Epithelial cell of proximal tubule (primary cell): ENCODE results near the gene MYO18B. TPM values are rescaled to one million over a fixed set of nuclear protein-coding genes. Genes with fewer than 3 reads are reported as not detected.

Experiments
- DNase-seq: peaks from one replicate; pipeline ENCODE4 v3.0.0-alpha.2; 2011; ENCODE audit warnings: low read depth
- H3K4me3 ChIP-seq: 2 replicates; pipeline ENCODE4 v1.5.1; 2011; ENCODE audit warnings: low read depth, mild to moderate bottlenecking, low read length
- CTCF ChIP-seq: conservative IDR thresholded peaks from 2 replicates; pipeline ENCODE4 v1.5.1; 2012; ENCODE audit warnings: low read depth, mild to moderate bottlenecking, low read length
- total RNA-seq: library from RNA; depleted of rRNA; stranded (reverse); fragments of >200 nt; gene quantifications from 2 replicates; pipeline ENCODE4 v1.2.3, GENCODE V29; 2015

Gene MYO18B
- total RNA-seq, 1 donor from 2014 or later = not detected

- H3K4me3 ChIP-seq = no peak overlapping the region
- DNase-seq = no peak
- TF ChIP-seq CTCF = no peak
These were observed 283.6 kb downstream of the MYO18B start for GRCh38 chr22:26025626-26026025.

GRCh38 chr22:26027341-26027740 lies 285.4 kb downstream of the MYO18B start:
- no peak for DNase-seq
- no peak for TF ChIP-seq CTCF
- no peak overlapping the region for H3K4me3 ChIP-seq

- TF ChIP-seq CTCF = no peak
- no peak overlapping the region for H3K4me3 ChIP-seq
- DNase-seq = no peak
These were observed 289.7 kb downstream of the MYO18B start for GRCh38 chr22:26031641-26032040.

DNA sequence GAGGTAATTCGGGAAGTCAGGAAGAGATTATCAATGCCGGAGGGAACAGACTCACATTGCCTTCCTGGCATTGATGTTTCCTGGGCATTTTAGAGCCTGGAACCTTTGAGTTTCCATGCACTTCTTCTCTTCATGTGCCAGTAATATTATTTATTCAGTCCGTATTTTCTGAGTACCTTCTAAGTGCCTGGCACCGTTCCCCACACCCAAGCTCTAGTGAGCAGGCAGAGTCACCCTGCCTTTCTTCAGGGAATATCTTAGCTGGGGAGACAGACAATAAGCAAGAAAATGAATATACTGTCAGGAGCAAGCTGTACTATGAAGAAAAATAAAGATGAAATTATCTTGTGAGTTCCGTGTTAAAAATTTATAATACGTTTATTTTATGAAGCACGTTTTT lies 291.1 kb downstream of the MYO18B start:
- H3K4me3 ChIP-seq = no peak overlapping the region
- no peak for TF ChIP-seq CTCF
- DNase-seq = no peak

DNA sequence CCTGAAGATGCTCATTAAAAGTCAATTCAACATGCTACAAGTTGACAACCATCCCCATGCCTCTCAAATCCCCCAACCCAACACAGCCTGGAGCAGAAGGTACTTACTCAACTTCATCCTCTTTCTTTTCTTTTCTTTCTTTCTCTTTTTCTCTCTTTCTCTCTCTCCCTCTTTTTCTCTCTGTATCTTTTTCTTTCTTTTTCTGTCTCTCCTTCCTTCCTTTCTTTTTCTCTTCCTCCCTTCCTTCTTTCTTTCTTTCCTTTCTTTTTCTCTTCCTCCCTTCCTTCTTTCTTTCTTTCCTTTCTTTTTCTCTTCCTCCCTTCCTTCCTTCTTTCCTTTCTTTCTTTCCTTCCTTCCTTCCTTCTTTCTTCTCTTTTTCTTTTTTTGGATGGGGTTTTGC lies 291.6 kb downstream of the MYO18B start:
- DNase-seq = no peak
- H3K4me3 ChIP-seq = no peak overlapping the region
- no peak for TF ChIP-seq CTCF

- TF ChIP-seq CTCF = no peak
- no peak for DNase-seq
- no peak overlapping the region for H3K4me3 ChIP-seq
These were observed 293.5 kb downstream of the MYO18B start for GRCh38 chr22:26035523-26035922.

DNA sequence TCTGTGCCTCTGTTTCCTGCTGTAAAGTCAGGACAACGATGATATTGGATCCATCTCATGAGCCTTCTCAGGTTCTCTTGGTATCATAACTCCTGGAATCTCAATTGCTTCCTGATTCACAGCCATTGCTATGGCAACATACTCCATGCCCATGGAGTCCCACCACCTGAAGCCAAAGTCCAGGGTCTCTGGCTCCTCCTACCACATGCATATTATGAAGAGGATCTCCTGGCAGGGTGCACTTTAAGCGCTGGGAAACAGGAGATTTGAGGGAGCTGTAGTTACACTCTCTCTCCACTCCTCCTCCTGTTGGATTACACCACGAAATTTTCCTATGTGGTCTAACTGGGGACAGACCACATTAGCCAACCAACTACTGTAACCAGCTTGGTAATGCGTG lies 296.4 kb downstream of the MYO18B start:
- TF ChIP-seq CTCF = no peak
- no peak for DNase-seq

More for the DNA sequence above, 296.4 kb downstream of the MYO18B start:
- H3K4me3 ChIP-seq = no peak overlapping the region
